ENCODE measurements around the gene HES7.
"Not testable (repeated sequence)": the region's sequence is repeated elsewhere in the genome, so short reads cannot be mapped to it uniquely, and the experiment has no call there.

DNA sequence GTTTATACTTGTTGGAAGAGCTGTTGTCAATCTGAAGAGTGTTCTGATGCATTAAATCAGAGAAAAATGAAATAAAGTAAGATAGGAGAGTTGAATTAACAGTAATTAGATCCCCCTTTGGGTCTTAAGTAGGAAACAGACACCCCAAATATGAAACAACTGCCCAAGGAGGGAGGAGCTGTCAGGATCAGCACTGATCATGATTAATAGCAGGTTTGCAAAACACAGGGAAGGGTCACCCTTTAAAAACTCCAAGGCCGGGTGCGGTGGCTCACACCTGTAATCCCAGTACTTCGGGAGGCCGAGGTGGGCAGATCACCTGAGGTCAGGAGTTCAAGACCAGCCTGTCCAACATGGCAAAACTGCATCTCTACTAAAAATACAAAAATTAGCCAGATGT lies 16.9 kb downstream of the HES7 start:
- not testable (repeated sequence) for TF ChIP-seq CREB1 (IDR thresholded peaks at IDR 0.05); CREB1 (CRISPR knock-in tag; IDR thresholded peaks at IDR 0.05); ZNF274 (IDR thresholded peaks at IDR 0.05; ENCODE audit: borderline replicate concordance, low read depth, low read length); CBFB (CRISPR knock-in tag; IDR thresholded peaks at IDR 0.05); NCOR1 (IDR thresholded peaks at IDR 0.05); TBL1XR1 (IDR thresholded peaks at IDR 0.05; ENCODE audit: low read length in 2 of 2)
- TF ChIP-seq, protein P1, sequence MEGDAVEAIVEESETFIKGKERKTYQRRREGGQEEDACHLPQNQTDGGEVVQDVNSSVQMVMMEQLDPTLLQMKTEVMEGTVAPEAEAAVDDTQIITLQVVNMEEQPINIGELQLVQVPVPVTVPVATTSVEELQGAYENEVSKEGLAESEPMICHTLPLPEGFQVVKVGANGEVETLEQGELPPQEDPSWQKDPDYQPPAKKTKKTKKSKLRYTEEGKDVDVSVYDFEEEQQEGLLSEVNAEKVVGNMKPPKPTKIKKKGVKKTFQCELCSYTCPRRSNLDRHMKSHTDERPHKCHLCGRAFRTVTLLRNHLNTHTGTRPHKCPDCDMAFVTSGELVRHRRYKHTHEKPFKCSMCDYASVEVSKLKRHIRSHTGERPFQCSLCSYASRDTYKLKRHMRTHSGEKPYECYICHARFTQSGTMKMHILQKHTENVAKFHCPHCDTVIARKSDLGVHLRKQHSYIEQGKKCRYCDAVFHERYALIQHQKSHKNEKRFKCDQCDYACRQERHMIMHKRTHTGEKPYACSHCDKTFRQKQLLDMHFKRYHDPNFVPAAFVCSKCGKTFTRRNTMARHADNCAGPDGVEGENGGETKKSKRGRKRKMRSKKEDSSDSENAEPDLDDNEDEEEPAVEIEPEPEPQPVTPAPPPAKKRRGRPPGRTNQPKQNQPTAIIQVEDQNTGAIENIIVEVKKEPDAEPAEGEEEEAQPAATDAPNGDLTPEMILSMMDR (IDR thresholded peaks at IDR 0.05 in 2 of 3, conservative IDR thresholded peaks at IDR 0.05 in 1 of 3; ENCODE audit: insufficient read depth in 2 of 3, low read depth in 1 of 3, low read length in 3 of 3): not testable (repeated sequence)

Measured in K562 (cell line).